Naive thymus-derived CD4-positive, alpha-beta T cell (primary cell): Measurements from ENCODE around the gene SOCS4. TPM values are rescaled to one million over a fixed set of nuclear protein-coding genes. Genes with fewer than 3 reads are reported as not detected.
"Not testable (repeated sequence)": the region's sequence is repeated elsewhere in the genome, so short reads cannot be mapped to it uniquely, and the experiment has no call there.

ENCODE experiments used
- ATAC-seq: fragments of 150-1000 bp; cut with Tn5 transposase; 2 replicates; pipeline ENCODE4 v1.10.0; 2021; ENCODE audit warnings: mild to moderate bottlenecking, moderate library complexity
- CTCF ChIA-PET: fragments of 350-600 bp; sonication (Branson Sonifier 250); formaldehyde crosslinking; loops from one replicate; lab custom pipeline; 2021; ENCODE audit warnings: antibody characterized with exemption; lab: Charles Lee
- POLR2A ChIA-PET: fragments of 350-600 bp; sonication (Branson Sonifier 250); formaldehyde crosslinking; loops from one replicate; lab custom pipeline; 2021; ENCODE audit warnings: antibody characterized with exemption, inconsistent platforms; lab: Charles Lee
- DNase-seq, 9 donors: peaks; one replicate each; pipeline versions ENCODE4 v3.0.0 to v3.0.0-alpha.2; 2020 to 2022; ENCODE audit warnings: mixed read lengths in 1 of 9
- H3K27ac ChIP-seq: one replicate; pipeline ENCODE4 v1.7.0; 2013; ENCODE audit warnings: mild to moderate bottlenecking, low read depth, low read length, moderate library complexity
- H3K27me3 ChIP-seq, 2 donors: one replicate each; pipeline ENCODE4 v1.7.0; 2013; ENCODE audit warnings: low read length in 2 of 2, mild to moderate bottlenecking in 2 of 2, moderate library complexity in 2 of 2; ENCODE audit not compliant: control insufficient read depth in 2 of 2, insufficient read depth in 2 of 2
- H3K36me3 ChIP-seq, 3 experiments: 1 replicate in 2 of 3; 2 replicates in 1 of 3; pipeline ENCODE4 v1.7.0; 2013; ENCODE audit warnings: low read length in 3 of 3, mild to moderate bottlenecking in 3 of 3, moderate library complexity in 1 of 3; ENCODE audit not compliant: insufficient read depth in 3 of 3, control insufficient read depth in 2 of 3
- H3K4me1 ChIP-seq, 2 donors: one replicate each; pipeline ENCODE4 v1.7.0; 2013; ENCODE audit warnings: low read length in 2 of 2, mild to moderate bottlenecking in 2 of 2, moderate library complexity in 1 of 2; ENCODE audit not compliant: control insufficient read depth in 2 of 2, insufficient read depth in 2 of 2
- H3K4me3 ChIP-seq: 2 replicates; pipeline ENCODE4 v1.7.0; 2013; ENCODE audit warnings: mild to moderate bottlenecking, low read length
- H3K9me3 ChIP-seq, 3 experiments: 1 replicate in 2 of 3; 2 replicates in 1 of 3; pipeline ENCODE4 v1.7.0; 2013; ENCODE audit warnings: low read length in 3 of 3; ENCODE audit not compliant: control insufficient read depth in 2 of 3
- H3K27ac Mint-ChIP-seq, 9 donors: one replicate each; pipeline ENCODE4 v1.8.0; 2020 to 2022; ENCODE audit warnings: mixed read lengths in 9 of 9, mild to moderate bottlenecking in 8 of 9, moderate library complexity in 5 of 9, inconsistent platforms in 2 of 9
- H3K27me3 Mint-ChIP-seq, 5 donors: one replicate each; pipeline ENCODE4 v1.8.0; 2021 to 2022; ENCODE audit warnings: mixed read lengths in 5 of 5, mild to moderate bottlenecking in 1 of 5
- H3K36me3 Mint-ChIP-seq, 5 donors: one replicate each; pipeline ENCODE4 v1.8.0; 2020 to 2022; ENCODE audit warnings: mixed read lengths in 5 of 5, mild to moderate bottlenecking in 3 of 5, inconsistent platforms in 1 of 5
- H3K4me1 Mint-ChIP-seq, 7 donors: one replicate each; pipeline ENCODE4 v1.8.0; 2020 to 2022; ENCODE audit warnings: mixed read lengths in 7 of 7, mild to moderate bottlenecking in 3 of 7, inconsistent platforms in 1 of 7
- H3K4me3 Mint-ChIP-seq, 10 donors: one replicate each; pipeline ENCODE4 v1.8.0; 2020 to 2022; ENCODE audit warnings: mild to moderate bottlenecking in 10 of 10, mixed read lengths in 10 of 10, moderate library complexity in 6 of 10, inconsistent platforms in 2 of 10
- H3K9me3 Mint-ChIP-seq, 11 donors: one replicate each; pipeline ENCODE4 v1.8.0; 2020 to 2022; ENCODE audit warnings: mixed read lengths in 11 of 11, mild to moderate bottlenecking in 4 of 11, inconsistent platforms in 1 of 11, moderate library complexity in 1 of 11
- intact Hi-C, 2 donors: fragments of 100-400 bp; cut with micrococcal nuclease; formaldehyde crosslinking; loops; one replicate each; pipeline ENCODE4 v1.15.1; 2023
- polyA plus RNA-seq, 2 donors: library from polyadenylated mRNA; unstranded; fragments of 300-500 nt; fragmentation: Illumina TruSeq; gene quantifications; one replicate each; pipeline ENCODE4 v1.2.3, GENCODE V29; 2021
- total RNA-seq, 6 experiments: library from RNA in 5 of 6; stranded (reverse) in 5 of 6; gene quantifications; 1 replicate in 5 of 6; 2 replicates in 1 of 6; pipeline ENCODE4 v1.2.3 and lab custom pipeline; 2021 to 2026

SOCS4 gene
- total and polyA plus RNA-seq, 7 experiments from 2014 or later = 1.2 to 30.3 (median 21.3) TPM

DNA sequence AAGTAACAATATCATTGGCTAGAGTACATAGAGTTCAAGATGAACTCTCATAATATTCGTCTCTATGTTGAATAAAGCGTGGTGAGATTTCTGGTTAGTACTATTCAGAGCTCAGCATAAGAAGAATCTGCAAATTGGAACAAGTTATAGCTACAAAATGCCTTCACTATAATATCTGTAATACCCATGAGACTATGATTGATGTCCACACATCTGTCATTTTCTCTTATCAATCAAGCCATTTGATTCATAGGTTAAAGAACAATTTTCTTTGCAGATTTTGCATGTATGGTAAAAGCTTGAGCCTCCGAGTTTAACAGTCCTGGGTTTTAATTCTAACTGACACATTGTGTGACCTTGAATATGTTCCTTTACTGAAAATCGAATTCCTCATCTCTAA is 1.4 kb downstream of the SOCS4 start:
- Histone ChIP-seq H3K36me3 (no peaks in the 10 kb centered on the region), H3K27me3 (no peaks in the 10 kb centered on the region), H3K4me3 (no peak overlapping the region), H3K9me3 (no peaks in the 10 kb centered on the region), H3K4me1 (peaks cover 12 to 31% of the 10 kb centered on the region in 2 donors), H3K27ac (no peak overlapping the region)
- Mint-ChIP-seq H3K4me3 (peak overlapping the region; percentile 84 to 96 (median 93)), H3K36me3 (peaks cover 0 to 11% (median 4%) of the 10 kb centered on the region in 5 donors), H3K4me1 (peaks cover 29 to 59% (median 53%) of the 10 kb centered on the region in 7 donors), H3K27ac (peak overlapping the region in 4 of 9 donors; percentile 56 to 96 (median 88)), H3K27me3 (no peaks in the 10 kb centered on the region), H3K9me3 (no peaks in the 10 kb centered on the region)
- DNase-seq (no peak), ATAC-seq (no peak)
- intact Hi-C loops = loop anchor here in 1 of 2 donors (10.0 kb wide), 3 partner anchors 326 to 1086 kb away; partner anchors contain the start of genes KTN1 and PELI2
- CTCF ChIA-PET = interaction anchor here (0.7 to 2.9 kb wide), 3 partner anchors 23 to 393 kb away, joined by 4 to 13 read pairs (median 4); partner anchors contain the start of gene MAPK1IP1L
- POLR2A ChIA-PET = interaction anchor here (0.9 to 6.2 kb wide), 3 partner anchors 19 to 26 kb away, joined by 3 to 37 read pairs (median 3); partner anchors contain the start of gene MAPK1IP1L

DNA sequence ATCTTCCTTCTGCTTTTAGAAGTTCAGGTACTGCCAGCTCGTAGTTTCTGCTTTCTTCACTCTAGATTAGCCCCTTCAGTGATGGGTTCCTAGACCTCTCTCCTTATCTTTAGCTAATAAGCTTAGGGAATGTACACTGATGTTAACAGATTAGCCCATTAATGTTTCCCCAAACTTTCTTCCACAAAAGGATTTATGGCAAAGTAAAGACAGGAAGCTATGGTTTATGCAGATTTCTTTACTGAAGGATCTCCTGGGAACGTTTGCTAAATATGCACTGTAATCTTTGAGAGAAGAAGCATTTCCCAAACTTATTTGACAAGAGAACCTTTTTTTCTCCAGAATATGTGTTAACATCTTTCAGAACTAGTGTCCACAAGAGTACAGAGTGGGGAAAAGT is 4.2 kb downstream of the SOCS4 start:
- ATAC-seq (no peak), DNase-seq (no peak)
- Mint-ChIP-seq H3K4me1 (peaks cover 24 to 49% (median 45%) of the 10 kb centered on the region in 7 donors), H3K4me3 (no peak overlapping the region), H3K27me3 (no peaks in the 10 kb centered on the region), H3K36me3 (peaks cover 0 to 15% (median 10%) of the 10 kb centered on the region in 5 donors), H3K9me3 (no peaks in the 10 kb centered on the region), H3K27ac (peak overlapping the region in 1 of 9 donors; percentile 48)
- Histone ChIP-seq H3K27me3 (no peaks in the 10 kb centered on the region), H3K36me3 (peaks cover 0 to 12% (median 0%) of the 10 kb centered on the region in 3 experiments), H3K9me3 (no peaks in the 10 kb centered on the region), H3K27ac (no peak overlapping the region), H3K4me1 (peaks cover 10 to 26% of the 10 kb centered on the region in 2 donors), H3K4me3 (no peak overlapping the region)
- intact Hi-C loops = no loop called here
- ChIA-PET POLR2A (interaction anchor here (6.2 kb wide), 1 partner anchor 20 kb away, joined by 37 read pairs; the partner anchor contains the start of gene MAPK1IP1L), CTCF (interaction anchor here (1.3 kb wide), 1 partner anchor 28 kb away, joined by 3 read pairs; no protein-coding TSS in a partner anchor)

DNA sequence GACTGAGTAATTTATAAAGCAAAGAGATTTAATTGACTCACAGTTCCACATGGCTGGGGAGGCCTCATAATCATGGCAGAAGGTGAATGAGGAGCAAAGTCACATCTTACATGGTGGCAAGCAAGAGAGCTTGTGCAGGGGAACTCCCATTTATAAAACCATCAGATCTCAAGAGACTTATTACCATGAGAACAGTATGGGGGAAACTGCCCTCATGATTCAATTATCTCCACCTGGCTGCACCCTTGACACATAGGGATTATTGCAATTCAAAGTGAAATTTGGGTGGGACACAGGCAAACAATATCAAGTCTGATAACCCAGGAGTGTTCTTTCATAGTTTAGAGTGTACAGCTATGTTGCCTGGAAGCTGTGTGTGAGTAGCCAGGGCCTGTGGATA is 11.0 kb downstream of the SOCS4 start:
- H3K27ac ChIP-seq, H3K4me1 Mint-ChIP-seq, H3K4me1 ChIP-seq, intact Hi-C loops, H3K27me3 Mint-ChIP-seq, DNase-seq, POLR2A ChIA-PET, ATAC-seq, H3K4me3 ChIP-seq, H3K27me3 ChIP-seq, H3K9me3 Mint-ChIP-seq, H3K4me3 Mint-ChIP-seq, H3K9me3 ChIP-seq: not testable (repeated sequence)
- Mint-ChIP-seq H3K27ac (peak overlapping the region in 1 of 9 donors; percentile 9), H3K36me3 (peaks cover 10 to 36% (median 33%) of the 10 kb centered on the region in 5 donors)
- CTCF ChIA-PET = interaction anchor here (0.8 kb wide), 1 partner anchor 13 kb away, joined by 3 read pairs; no protein-coding TSS in a partner anchor
- H3K36me3 ChIP-seq = peaks cover under 1 to 21% (median 3%) of the 10 kb centered on the region in 3 experiments

DNA sequence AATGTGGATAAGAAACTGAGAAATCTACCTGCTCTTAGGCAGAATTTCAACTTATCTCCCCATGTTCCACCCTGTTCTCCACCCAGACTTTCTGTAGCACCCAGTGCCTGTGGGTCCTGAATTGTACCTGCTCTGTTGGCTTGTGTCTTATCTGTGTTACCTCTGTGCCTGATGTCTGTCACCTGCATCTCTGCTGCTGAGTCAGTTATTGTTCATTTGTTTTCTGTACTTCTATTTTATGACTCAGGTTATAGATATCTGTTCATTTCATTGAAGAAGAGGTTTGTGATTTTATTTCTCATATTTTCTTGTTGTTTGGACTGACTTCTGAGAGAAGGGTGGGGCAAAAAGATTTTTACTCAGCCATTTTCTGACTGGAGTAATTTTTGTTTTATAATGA is 11.7 kb downstream of the SOCS4 start:
- CTCF ChIA-PET = interaction anchor here (0.5 kb wide), 1 partner anchor 124 kb away, joined by 3 read pairs; no protein-coding TSS in a partner anchor
- peaks cover 7 to 28% (median 8%) of the 10 kb centered on the region in 3 experiments for H3K36me3 ChIP-seq

DNA sequence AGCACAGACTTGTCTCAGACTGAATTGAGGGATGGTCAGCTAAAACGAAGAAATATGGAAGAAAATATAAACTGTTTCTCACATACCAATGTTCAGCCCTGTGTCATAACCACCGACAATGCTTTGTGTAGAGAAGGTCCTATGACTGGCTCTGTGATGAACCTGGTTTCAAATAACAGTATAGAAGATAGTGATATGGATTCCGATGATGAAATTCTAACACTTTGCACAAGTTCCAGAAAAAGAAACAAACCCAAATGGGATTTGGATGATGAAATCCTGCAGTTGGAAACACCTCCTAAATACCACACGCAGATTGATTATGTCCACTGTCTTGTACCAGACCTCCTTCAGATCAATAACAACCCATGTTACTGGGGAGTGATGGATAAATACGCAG is 16.5 kb downstream of the SOCS4 start:
- Histone ChIP-seq H3K36me3 (peaks cover 8 to 14% (median 8%) of the 10 kb centered on the region in 3 experiments), H3K9me3 (no peaks in the 10 kb centered on the region)
- intact Hi-C loops = no loop called here

More for the DNA sequence above, 11.7 kb downstream of the SOCS4 start:
- intact Hi-C loops = no loop called here
- H3K27ac Mint-ChIP-seq = peak overlapping the region in 1 of 9 donors; percentile 15
- H3K4me1 ChIP-seq = no peaks in the 10 kb centered on the region
- peaks cover 10 to 43% (median 37%) of the 10 kb centered on the region in 5 donors for H3K36me3 Mint-ChIP-seq
- H3K27ac ChIP-seq = no peak overlapping the region
- DNase-seq = no peak
- H3K27me3 ChIP-seq = no peaks in the 10 kb centered on the region
- H3K9me3 Mint-ChIP-seq = peaks cover 0 to 4% (median 0%) of the 10 kb centered on the region in 11 donors
- POLR2A ChIA-PET = no interaction called here
- H3K27me3 Mint-ChIP-seq = no peaks in the 10 kb centered on the region
- H3K4me1 Mint-ChIP-seq = peaks cover 0 to 6% (median 2%) of the 10 kb centered on the region in 7 donors
- ATAC-seq = no peak
- H3K9me3 ChIP-seq = no peaks in the 10 kb centered on the region
- H3K4me3 ChIP-seq = no peak overlapping the region
- no peak overlapping the region for H3K4me3 Mint-ChIP-seq

DNA sequence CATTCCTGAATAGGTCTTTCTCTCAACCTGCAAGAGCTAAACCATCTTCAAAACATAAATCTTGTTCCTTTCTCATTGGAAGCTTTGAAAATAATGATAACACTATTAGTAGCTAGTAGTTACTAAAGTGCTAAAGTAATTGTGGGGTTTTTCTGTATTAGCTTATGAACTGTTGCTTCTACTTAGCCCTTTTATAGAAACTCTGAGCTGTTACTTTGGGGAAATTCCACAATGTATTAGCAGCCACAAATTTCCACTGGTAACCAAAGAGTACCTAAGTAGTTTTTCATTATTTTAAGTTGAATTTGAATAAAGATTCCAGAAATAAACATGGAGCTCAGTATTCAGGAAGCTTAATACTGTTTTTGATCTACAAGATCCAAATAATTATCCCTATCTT is 18.1 kb downstream of the SOCS4 start:
- intact Hi-C loops = no loop called here
- Mint-ChIP-seq H3K4me3 (no peak overlapping the region), H3K4me1 (no peaks in the 10 kb centered on the region), H3K36me3 (peaks cover 0 to 16% (median 12%) of the 10 kb centered on the region in 5 donors), H3K27ac (no peak overlapping the region), H3K9me3 (no peaks in the 10 kb centered on the region), H3K27me3 (no peaks in the 10 kb centered on the region)
- ATAC-seq (no peak), DNase-seq (no peak)
- ChIA-PET POLR2A (interaction anchor here (0.7 to 1.3 kb wide), 2 partner anchors 18 to 199 kb away, joined by 3 to 5 read pairs; partner anchors contain the start of genes SOCS4 and WDHD1), CTCF (interaction anchor here (0.6 to 0.7 kb wide), 4 partner anchors 132 to 198 kb away, joined by 3 to 7 read pairs (median 4); no protein-coding TSS in a partner anchor)
- no peak overlapping the region for H3K4me3 ChIP-seq
- no peaks in the 10 kb centered on the region for H3K4me1 ChIP-seq
- no peak overlapping the region for H3K27ac ChIP-seq
- no peaks in the 10 kb centered on the region for H3K9me3 ChIP-seq
- no peaks in the 10 kb centered on the region for H3K27me3 ChIP-seq
- peaks cover 8 to 14% (median 8%) of the 10 kb centered on the region in 3 experiments for H3K36me3 ChIP-seq

More for the DNA sequence above, 16.5 kb downstream of the SOCS4 start:
- DNase-seq (no peak), ATAC-seq (no peak)
- POLR2A ChIA-PET = no interaction called here
- CTCF ChIA-PET = no interaction called here
- Histone ChIP-seq H3K4me3 (no peak overlapping the region), H3K27ac (no peak overlapping the region), H3K27me3 (no peaks in the 10 kb centered on the region), H3K4me1 (no peaks in the 10 kb centered on the region)
- H3K4me1 Mint-ChIP-seq = peaks cover 0 to 4% (median 0%) of the 10 kb centered on the region in 7 donors
- H3K9me3 Mint-ChIP-seq = no peaks in the 10 kb centered on the region
- H3K27ac Mint-ChIP-seq = no peak overlapping the region
- H3K36me3 Mint-ChIP-seq = peaks cover 3 to 21% (median 17%) of the 10 kb centered on the region in 5 donors
- H3K4me3 Mint-ChIP-seq = no peak overlapping the region
- no peaks in the 10 kb centered on the region for H3K27me3 Mint-ChIP-seq
